IPS-18a (cell line): ENCODE measurements around the gene CHD9.

ENCODE experiments used
- H3K27ac ChIP-seq: one replicate; pipeline ENCODE4 v1.5.1; 2013; ENCODE audit warnings: low read length
- H3K27me3 ChIP-seq: one replicate; pipeline ENCODE4 v1.6.1; 2013; ENCODE audit warnings: mild to moderate bottlenecking, low read length; ENCODE audit not compliant: control insufficient read depth, insufficient read depth
- H3K36me3 ChIP-seq: one replicate; pipeline ENCODE4 v1.6.1; 2013; ENCODE audit warnings: low read depth, low read length; ENCODE audit not compliant: control insufficient read depth
- H3K4me1 ChIP-seq: one replicate; pipeline ENCODE4 v1.6.1; 2013; ENCODE audit warnings: low read depth, low read length; ENCODE audit not compliant: control insufficient read depth
- H3K4me3 ChIP-seq: one replicate; pipeline ENCODE4 v1.5.1; 2013; ENCODE audit warnings: low read length
- H3K9ac ChIP-seq: one replicate; pipeline ENCODE4 v1.6.1; 2013; ENCODE audit warnings: mild to moderate bottlenecking, low read length, moderate library complexity
- H3K9me3 ChIP-seq: one replicate; pipeline ENCODE4 v1.6.1; 2013; ENCODE audit warnings: low read depth, low read length; ENCODE audit not compliant: control insufficient read depth

CHD9 gene

DNA sequence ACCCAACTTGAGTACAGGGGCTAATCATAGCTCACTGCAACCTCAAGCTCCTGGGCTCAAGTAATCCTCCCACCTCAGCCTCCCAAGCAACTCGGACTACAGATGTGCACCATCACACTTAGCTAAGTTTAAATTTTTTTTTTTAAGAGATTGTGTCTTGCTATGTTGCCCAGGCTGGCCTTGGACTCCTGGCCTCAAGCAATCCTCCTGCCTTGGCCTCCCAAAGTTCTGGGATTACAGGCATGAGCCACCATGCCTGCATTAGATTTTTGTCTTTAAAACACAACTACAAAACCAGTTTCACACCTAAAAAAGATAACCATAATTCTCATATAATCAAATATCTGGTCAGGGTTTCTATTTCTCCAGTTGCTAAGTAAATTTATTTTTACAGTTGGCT, 147.1 kb downstream of the CHD9 start:
- peaks cover 2% of the 10 kb centered on the region for H3K4me1 ChIP-seq
- H3K27ac ChIP-seq: no peak overlapping the region
- peaks cover 10% of the 10 kb centered on the region for H3K9me3 ChIP-seq
- no peak overlapping the region for H3K4me3 ChIP-seq
- no peaks in the 10 kb centered on the region for H3K27me3 ChIP-seq
- H3K36me3 ChIP-seq: no peaks in the 10 kb centered on the region
- H3K9ac ChIP-seq: no peak overlapping the region

DNA sequence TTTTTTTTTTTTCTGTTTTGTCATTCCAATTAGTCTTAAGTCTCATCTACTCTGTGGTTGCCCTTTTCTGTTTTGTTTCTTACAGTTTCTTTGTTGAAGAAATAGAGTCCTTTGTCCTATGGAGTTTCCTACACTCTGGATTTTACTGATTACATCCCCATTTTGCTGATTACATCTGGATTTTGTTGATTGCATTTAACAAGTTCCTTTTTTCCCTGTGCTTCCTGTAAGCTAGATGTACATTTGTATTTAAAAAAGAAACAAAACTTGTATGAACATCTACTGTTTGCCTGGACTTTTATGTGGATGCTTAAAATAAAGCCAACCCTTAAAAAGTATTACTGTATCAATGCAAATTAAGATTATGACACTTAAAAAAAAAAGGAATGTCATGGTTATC, 147.6 kb downstream of the CHD9 start:
- Histone ChIP-seq H3K9me3 (peaks cover 10% of the 10 kb centered on the region), H3K27me3 (no peaks in the 10 kb centered on the region), H3K9ac (no peak overlapping the region), H3K36me3 (no peaks in the 10 kb centered on the region), H3K4me3 (no peak overlapping the region), H3K4me1 (peaks cover 7% of the 10 kb centered on the region), H3K27ac (no peak overlapping the region)

DNA sequence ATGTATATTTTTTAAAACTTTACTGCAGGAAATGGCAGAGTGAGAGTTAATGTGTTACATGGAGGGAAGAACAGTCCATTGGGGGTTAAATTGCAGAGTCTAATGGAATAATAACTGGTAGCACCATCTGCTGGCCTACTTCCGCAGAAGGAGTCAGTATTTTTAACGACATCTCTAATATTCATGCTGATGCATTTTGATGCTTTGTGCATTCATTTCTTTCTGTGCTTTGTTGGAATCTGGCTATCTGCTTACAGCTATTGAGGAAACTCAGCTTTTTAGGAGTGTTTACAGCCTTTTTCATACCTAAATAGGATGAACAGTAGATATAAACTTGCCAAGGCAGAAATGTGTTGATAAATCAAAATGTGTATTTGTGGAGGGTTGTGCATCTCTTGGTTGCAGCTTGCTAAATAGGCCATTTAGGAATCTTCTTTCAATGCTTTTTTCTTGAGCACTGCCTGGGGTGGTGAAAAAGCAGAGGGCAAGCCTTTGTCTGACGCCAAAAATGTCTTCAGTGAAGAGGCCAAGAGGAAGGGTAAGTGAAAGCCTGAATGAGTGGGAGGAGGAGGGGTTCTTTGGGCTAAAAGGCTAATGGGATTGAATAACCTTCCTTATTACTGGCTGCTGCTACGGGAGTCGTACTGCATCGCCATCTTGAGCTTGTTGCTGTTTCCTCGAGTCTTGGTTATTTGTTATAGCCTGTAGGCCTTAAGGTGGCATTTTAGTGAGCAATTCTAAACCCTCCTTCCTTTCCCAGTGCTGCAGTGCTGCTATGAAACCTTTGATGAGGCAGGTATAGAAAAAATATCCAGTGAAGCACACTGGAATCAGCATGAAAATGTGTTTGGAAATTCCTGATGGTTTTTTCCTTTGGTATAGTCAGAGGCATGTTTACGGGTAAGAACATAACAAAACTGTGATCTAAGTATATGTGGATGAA, 153.3 kb downstream of the CHD9 start:
- H3K27ac ChIP-seq: peak overlapping the region; percentile 97
- peaks cover 12% of the 10 kb centered on the region for H3K4me1 ChIP-seq
- H3K9me3 ChIP-seq: no peaks in the 10 kb centered on the region
- H3K4me3 ChIP-seq: peak overlapping the region; percentile 77
- peak overlapping the region; percentile 92 for H3K9ac ChIP-seq
- peaks cover 7% of the 10 kb centered on the region for H3K36me3 ChIP-seq
- H3K27me3 ChIP-seq: no peaks in the 10 kb centered on the region

DNA sequence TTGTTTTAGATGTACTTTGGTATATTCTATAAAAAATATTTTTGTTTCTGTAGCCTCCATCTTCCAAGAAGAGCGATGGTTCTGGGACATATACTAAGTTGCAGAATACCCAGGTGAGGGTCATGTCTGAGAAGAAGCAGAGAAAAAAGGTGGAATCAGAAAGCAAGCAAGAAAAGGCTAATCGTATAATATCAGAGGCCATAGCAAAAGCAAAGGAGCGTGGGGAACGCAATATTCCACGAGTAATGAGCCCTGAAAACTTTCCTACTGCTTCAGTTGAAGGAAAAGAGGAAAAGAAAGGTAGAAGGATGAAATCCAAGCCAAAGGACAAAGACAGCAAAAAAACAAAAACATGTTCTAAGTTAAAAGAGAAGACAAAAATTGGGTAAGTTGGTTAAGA, 154.6 kb downstream of the CHD9 start:
- peaks cover 12% of the 10 kb centered on the region for H3K4me1 ChIP-seq
- peak overlapping the region; percentile 77 for H3K4me3 ChIP-seq
- no peaks in the 10 kb centered on the region for H3K27me3 ChIP-seq
- peak overlapping the region; percentile 92 for H3K9ac ChIP-seq
- no peaks in the 10 kb centered on the region for H3K9me3 ChIP-seq
- H3K27ac ChIP-seq: no peak overlapping the region
- H3K36me3 ChIP-seq: peaks cover 16% of the 10 kb centered on the region

DNA sequence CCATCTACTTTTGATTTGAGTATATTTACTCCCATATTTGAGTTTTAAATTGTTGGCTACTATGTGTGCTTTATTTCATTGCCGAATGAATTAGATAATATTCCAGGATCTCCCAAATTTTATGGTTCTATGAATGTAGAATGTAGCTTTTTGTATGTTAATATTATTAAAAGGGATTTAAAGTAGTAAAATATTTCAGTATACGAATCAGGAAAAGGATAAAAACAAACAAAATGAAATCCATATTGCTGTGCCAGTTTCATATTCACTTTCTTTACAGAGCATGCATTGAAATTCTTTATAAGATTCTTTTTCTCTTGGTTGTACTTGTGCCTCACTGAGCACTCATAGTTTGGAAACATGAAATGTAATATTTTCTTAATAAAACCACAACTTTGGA, 155.1 kb downstream of the CHD9 start:
- peaks cover 12% of the 10 kb centered on the region for H3K4me1 ChIP-seq
- H3K4me3 ChIP-seq: peak overlapping the region; percentile 77
- peaks cover 16% of the 10 kb centered on the region for H3K36me3 ChIP-seq
- H3K27me3 ChIP-seq: no peaks in the 10 kb centered on the region
- no peak overlapping the region for H3K27ac ChIP-seq
- no peaks in the 10 kb centered on the region for H3K9me3 ChIP-seq
- H3K9ac ChIP-seq: peak overlapping the region; percentile 92

DNA sequence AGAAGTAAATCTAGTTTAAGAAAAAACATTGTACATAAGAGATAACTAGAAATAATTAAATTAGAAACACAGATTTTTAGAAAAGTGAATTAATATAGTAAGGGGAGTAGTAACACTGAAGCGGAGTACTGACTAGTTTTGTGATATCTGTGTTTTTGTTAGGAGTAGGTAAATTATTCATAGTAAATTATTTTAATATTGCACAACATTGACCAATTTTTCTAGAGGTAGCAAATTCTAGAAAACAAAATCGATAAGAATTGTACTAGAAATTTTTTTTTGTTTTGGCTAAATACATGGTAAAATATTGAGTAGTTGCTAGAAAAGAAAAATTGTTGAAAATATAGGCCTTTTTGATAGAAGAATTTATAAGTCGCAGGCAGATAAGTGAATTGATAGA, 156.5 kb downstream of the CHD9 start:
- Histone ChIP-seq H3K27ac (no peak overlapping the region), H3K36me3 (peaks cover 22% of the 10 kb centered on the region), H3K4me1 (peaks cover 12% of the 10 kb centered on the region), H3K9ac (peak overlapping the region; percentile 11), H3K27me3 (no peaks in the 10 kb centered on the region), H3K9me3 (no peaks in the 10 kb centered on the region), H3K4me3 (peak overlapping the region; percentile 77)

DNA sequence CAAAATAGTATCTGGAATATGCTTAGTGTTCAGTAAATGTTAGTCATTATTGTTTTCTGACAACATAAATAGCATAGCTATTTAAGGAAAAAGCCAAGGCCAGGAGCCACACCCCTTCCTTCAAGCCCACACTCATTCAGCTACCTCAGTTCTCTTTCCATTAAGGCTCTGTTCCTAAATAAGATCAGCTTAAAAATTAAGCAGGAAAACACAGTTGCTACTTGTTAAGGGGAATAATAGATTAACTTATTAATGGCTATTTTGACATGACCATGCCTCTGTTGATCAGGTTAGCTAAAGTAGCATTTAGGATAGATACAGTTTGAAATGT, 158.1 kb downstream of the CHD9 start:
- H3K27ac ChIP-seq: no peak overlapping the region
- H3K9me3 ChIP-seq: no peaks in the 10 kb centered on the region
- no peaks in the 10 kb centered on the region for H3K27me3 ChIP-seq
- peaks cover 22% of the 10 kb centered on the region for H3K36me3 ChIP-seq
- peaks cover 2% of the 10 kb centered on the region for H3K4me1 ChIP-seq
- H3K9ac ChIP-seq: no peak overlapping the region
- H3K4me3 ChIP-seq: no peak overlapping the region

DNA sequence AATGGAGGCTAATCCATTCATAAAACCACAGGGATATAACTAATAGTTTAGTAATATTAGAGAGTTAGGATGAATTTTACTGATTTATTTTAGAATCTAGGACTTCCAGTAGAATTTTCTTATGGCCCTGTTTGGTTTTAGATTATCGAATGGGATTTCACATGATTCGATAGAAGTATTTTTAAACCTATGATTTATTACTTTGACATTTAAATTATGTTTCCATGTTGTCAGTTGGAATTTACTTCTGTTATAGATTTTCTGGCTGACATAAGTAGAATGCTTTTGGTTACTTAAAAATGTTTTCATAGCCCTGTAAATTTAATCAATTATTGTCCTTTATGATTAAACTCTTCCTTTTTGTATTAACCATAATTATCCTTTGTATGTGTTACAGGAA, 158.8 kb downstream of the CHD9 start:
- Histone ChIP-seq H3K36me3 (peaks cover 22% of the 10 kb centered on the region), H3K9ac (no peak overlapping the region), H3K27ac (no peak overlapping the region), H3K9me3 (no peaks in the 10 kb centered on the region), H3K27me3 (no peaks in the 10 kb centered on the region), H3K4me3 (no peak overlapping the region), H3K4me1 (no peaks in the 10 kb centered on the region)

DNA sequence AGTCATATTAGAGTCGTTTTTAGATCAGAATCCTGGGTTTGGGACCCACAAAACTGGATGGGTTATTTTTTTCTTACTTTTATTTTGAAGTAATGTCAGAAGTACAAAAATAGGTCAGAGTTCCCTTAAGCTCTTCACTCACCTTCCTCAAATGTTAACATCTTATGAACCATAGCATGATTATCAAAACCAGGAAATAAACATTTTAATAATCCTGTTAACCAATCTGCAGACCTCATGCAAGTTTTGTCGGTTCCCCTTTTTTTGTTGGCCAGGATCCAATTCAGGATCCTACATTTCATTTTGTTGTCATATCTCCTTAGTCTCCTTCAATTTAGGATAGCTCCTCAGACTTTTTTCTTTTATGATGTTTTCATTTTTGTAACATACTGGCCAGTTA, 162.0 kb downstream of the CHD9 start:
- Histone ChIP-seq H3K27ac (no peak overlapping the region), H3K9me3 (no peaks in the 10 kb centered on the region), H3K27me3 (no peaks in the 10 kb centered on the region), H3K4me1 (no peaks in the 10 kb centered on the region), H3K9ac (no peak overlapping the region), H3K36me3 (peaks cover 17% of the 10 kb centered on the region), H3K4me3 (no peak overlapping the region)

DNA sequence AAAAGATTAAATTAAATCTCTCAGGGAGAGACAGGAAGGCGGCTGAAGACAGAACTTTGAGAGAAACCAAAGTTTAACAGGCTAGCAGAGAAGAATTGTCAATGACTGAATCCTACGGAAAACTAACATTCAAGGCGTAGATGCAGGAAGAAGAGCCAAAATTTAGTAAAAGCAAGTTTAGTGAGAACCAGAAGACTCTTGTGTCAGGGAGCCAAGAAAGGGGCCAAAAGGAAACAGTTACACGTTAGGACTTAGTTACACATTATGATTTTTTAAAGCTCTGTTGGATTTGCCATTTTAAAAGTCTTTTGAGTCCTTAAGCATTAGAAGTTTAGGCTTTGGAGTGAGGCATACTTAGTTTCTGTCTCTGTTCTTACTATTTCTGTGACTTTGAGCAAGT, 164.6 kb downstream of the CHD9 start:
- Histone ChIP-seq H3K9ac (no peak overlapping the region), H3K9me3 (no peaks in the 10 kb centered on the region), H3K4me3 (no peak overlapping the region), H3K27me3 (no peaks in the 10 kb centered on the region), H3K36me3 (peaks cover 29% of the 10 kb centered on the region), H3K27ac (no peak overlapping the region), H3K4me1 (no peaks in the 10 kb centered on the region)

DNA sequence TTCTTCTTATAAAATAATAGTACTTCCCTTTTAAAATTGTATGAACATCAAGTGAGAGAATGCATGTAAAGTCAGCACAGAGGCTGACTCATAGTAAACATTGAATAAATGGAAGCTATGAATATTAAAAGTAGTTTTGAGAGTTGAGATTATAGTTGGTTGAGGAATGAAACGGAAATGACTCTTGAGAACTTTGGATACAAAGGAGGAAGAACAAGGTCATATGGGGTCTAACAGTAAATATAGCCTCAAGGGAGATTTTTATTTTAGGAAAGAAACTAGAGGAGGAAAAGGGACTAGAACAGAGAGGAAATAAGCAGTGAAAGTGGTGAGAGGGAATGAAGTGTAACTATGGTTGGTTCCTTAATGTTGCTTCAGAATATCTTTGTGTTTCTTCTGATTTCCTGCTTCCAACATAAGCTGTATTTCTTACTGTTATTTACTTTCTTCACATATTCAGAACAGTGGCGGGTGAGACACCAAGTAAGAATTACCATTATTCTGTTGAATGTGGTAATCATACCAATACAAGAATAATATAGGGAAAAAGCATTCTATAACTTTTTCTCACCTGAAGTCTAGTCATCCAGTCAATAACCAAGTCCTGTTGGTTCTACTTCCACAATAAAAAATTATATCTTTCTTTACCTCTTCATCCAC, 165.1 kb downstream of the CHD9 start:
- H3K9ac ChIP-seq: no peak overlapping the region
- no peaks in the 10 kb centered on the region for H3K9me3 ChIP-seq
- H3K27me3 ChIP-seq: no peaks in the 10 kb centered on the region
- no peaks in the 10 kb centered on the region for H3K4me1 ChIP-seq
- no peak overlapping the region for H3K27ac ChIP-seq
- H3K36me3 ChIP-seq: peaks cover 34% of the 10 kb centered on the region
- no peak overlapping the region for H3K4me3 ChIP-seq

DNA sequence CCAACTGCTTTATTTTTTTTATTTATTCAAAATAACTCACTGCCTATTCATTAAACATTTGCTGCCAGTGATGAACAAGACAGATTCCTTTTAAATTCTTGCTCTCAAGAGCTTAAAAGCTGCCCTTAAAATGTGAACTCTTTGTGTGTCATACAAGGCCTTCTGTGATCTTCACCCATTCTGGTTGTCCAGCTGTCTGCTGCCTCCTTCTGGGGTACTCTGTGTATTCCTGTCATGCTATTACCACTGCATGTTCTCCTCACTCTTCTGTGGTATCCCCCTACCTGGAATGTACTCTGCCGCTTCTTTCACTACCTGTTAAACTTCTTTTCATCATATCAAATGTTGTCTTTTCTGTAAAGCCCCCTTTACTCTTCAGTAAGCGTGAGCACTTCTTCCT, 165.8 kb downstream of the CHD9 start:
- no peaks in the 10 kb centered on the region for H3K27me3 ChIP-seq
- H3K27ac ChIP-seq: no peak overlapping the region
- H3K4me3 ChIP-seq: no peak overlapping the region
- H3K9me3 ChIP-seq: no peaks in the 10 kb centered on the region
- H3K9ac ChIP-seq: no peak overlapping the region
- H3K4me1 ChIP-seq: no peaks in the 10 kb centered on the region
- H3K36me3 ChIP-seq: peaks cover 36% of the 10 kb centered on the region
